Sigmoid colon (tissue), 4 donors: ENCODE results near the gene MCU.

Experiments used
- CTCF ChIP-seq, 4 experiments: fragments of 450-650 bp in 3 of 4; fragments of 200-600 bp in 1 of 4; IDR thresholded peaks; one replicate each; pipeline ENCODE4 v1.5.1; 2016 to 2019; ENCODE audit warnings: antibody characterized with exemption in 4 of 4, mild to moderate bottlenecking in 3 of 4, moderate library complexity in 2 of 4
- EP300 ChIP-seq, 4 donors: sonication (generic); formaldehyde crosslinking; IDR thresholded peaks; one replicate each; pipeline ENCODE4 v1.6.1; 2017; ENCODE audit warnings: antibody characterized with exemption in 4 of 4
- POLR2A ChIP-seq, 2 donors: fragments of 450-650 bp; IDR thresholded peaks; one replicate each; pipeline ENCODE4 v1.6.1; 2016; ENCODE audit warnings: antibody characterized with exemption in 2 of 2, mild to moderate bottlenecking in 2 of 2, moderate library complexity in 2 of 2
- POLR2AphosphoS5 ChIP-seq, 4 donors: sonication (generic); formaldehyde crosslinking; IDR thresholded peaks; one replicate each; pipeline ENCODE4 v1.6.1; 2017; ENCODE audit warnings: antibody characterized with exemption in 4 of 4

GRCh38 chr10:72692744-72692993 lies 726 bp downstream of the MCU start:
- TF ChIP-seq POLR2AphosphoS5 (IDR thresholded peaks at IDR 0.05) (no peak), POLR2A (IDR thresholded peaks at IDR 0.05) (no peak), CTCF (IDR thresholded peaks at IDR 0.05) (no peak), EP300 (IDR thresholded peaks at IDR 0.05) (no peak)
